Smooth muscle cell (in vitro differentiated cells): ENCODE results near the gene TPD52L1. TPM values are rescaled to one million over a fixed set of nuclear protein-coding genes. Genes with fewer than 3 reads are reported as not detected.
A peak's percentile ranks its signal among the peaks of the same experiment; 100 is the strongest.

Experiments used
- DNase-seq: peaks from one replicate; lab custom pipeline; 2025; ENCODE audit not compliant: unreplicated experiment; lab: John Stamatoyannopoulos, UW
- H2AFZ ChIP-seq: fragments of 200-600 bp; sonication (generic); 2 replicates; pipeline ENCODE4 v1.6.0; 2016; ENCODE audit warnings: antibody characterized with exemption, low read depth, mild to moderate bottlenecking
- H3F3A ChIP-seq: fragments of 200-600 bp; sonication (generic); 2 replicates; pipeline ENCODE4 v1.6.0; 2017; ENCODE audit warnings: antibody characterized with exemption, low read depth
- H3K27ac ChIP-seq: fragments of 200-600 bp; sonication (generic); 2 replicates; pipeline ENCODE4 v1.5.1; 2016; ENCODE audit warnings: low read depth, mild to moderate bottlenecking
- H3K27me3 ChIP-seq: fragments of 200-600 bp; sonication (generic); 2 replicates; pipeline ENCODE4 v1.6.1; 2016; ENCODE audit warnings: low read depth, mild to moderate bottlenecking
- H3K36me3 ChIP-seq: fragments of 200-600 bp; sonication (generic); 2 replicates; pipeline ENCODE4 v1.5.1; 2016; ENCODE audit warnings: low read depth
- H3K4me1 ChIP-seq: fragments of 200-600 bp; sonication (generic); 2 replicates; pipeline ENCODE4 v1.5.1; 2016; ENCODE audit warnings: low read depth
- H3K4me2 ChIP-seq: fragments of 200-600 bp; sonication (generic); 2 replicates; pipeline ENCODE4 v1.6.0; 2016; ENCODE audit warnings: mild to moderate bottlenecking
- H3K4me3 ChIP-seq: fragments of 200-600 bp; sonication (generic); 2 replicates; pipeline ENCODE4 v1.5.1; 2016; ENCODE audit warnings: mild to moderate bottlenecking
- H3K79me2 ChIP-seq: fragments of 200-600 bp; sonication (generic); 2 replicates; pipeline ENCODE4 v1.6.0; 2016; ENCODE audit warnings: low read depth, mild to moderate bottlenecking
- H3K9ac ChIP-seq: fragments of 200-600 bp; sonication (generic); 2 replicates; pipeline ENCODE4 v1.6.0; 2016; ENCODE audit warnings: low read depth
- H3K9me3 ChIP-seq: fragments of 200-600 bp; sonication (generic); replicated peaks from 2 replicates; pipeline ENCODE4 v1.5.1; 2016; ENCODE audit warnings: low read depth
- H4K20me1 ChIP-seq: fragments of 200-600 bp; sonication (generic); 2 replicates; pipeline ENCODE4 v1.6.0; 2016; ENCODE audit warnings: low read depth
- WGBS: methylation state at CpG from one replicate; pipeline ENCODE4 v1.1.7; 2016; ENCODE audit warnings: low lambda C conversion rate; 5-methylcytosine and 5-hydroxymethylcytosine counted together
- polyA plus RNA-seq: library from polyadenylated mRNA; unstranded; fragments of >200 nt; fragmentation: Nextera tagmentation; extraction: Ambion mirVana; gene quantifications from 2 replicates; pipeline ENCODE4 v1.2.1, GENCODE V29; 2016
- total RNA-seq: library from RNA; depleted of rRNA; stranded (reverse); fragments of >200 nt; gene quantifications from 2 replicates; pipeline ENCODE4 v1.2.3, GENCODE V29; 2014
- TF ChIP-seq, protein P1 (sequence below): fragments of 200-600 bp; sonication (generic); IDR thresholded peaks from 2 replicates; pipeline ENCODE4 v1.5.1; 2017; ENCODE audit warnings: borderline replicate concordance, mild to moderate bottlenecking, antibody characterized with exemption; ENCODE audit not compliant: insufficient read depth, poor library complexity, severe bottlenecking

The TPD52L1 gene
- total and polyA plus RNA-seq, 2 experiments from 2014 or later: 15.3 to 65.8 TPM

DNA sequence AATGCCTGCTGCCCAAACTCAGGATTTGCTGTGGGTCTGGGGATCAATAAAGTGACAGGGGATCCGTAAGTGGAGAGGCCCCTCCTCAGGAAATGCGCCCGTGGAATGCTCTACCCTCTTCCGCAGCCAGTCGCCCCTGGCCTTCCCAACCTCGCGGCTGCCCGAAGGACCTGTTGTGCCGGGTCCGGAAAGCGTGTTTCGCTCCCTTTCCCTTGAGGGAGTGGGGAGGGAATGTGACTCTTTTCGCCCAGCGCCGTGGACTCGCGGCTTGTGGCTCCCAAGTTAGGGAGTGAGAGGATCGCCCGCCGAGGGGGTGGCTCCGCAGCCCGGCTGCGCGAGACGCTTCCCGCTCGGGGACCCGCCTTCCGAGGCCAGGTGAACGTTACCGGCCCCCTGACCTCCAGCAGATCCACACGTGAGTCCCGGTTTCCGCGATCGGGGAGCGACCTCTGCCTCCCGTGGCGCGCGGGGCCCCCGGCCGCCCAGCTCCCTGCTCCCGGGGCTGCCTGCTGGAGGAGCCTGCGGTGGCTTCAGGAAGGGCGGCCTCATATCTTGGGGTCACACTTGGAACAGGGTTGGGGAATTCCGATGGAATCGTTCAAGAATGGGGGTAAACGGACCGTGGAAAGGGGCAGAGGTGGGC lies 666 bp downstream of the TPD52L1 start:
- Histone ChIP-seq H3K79me2 (no peaks in the 10 kb centered on the region), H3F3A (no peaks in the 10 kb centered on the region), H3K27me3 (peaks cover 4% of the 10 kb centered on the region), H2AFZ (peak overlapping the region; percentile 92), H3K9me3 (no peaks in the 10 kb centered on the region), H3K9ac (peak overlapping the region; percentile 47), H3K4me2 (peak overlapping the region; percentile 96), H3K27ac (peak overlapping the region; percentile 43), H3K36me3 (no peaks in the 10 kb centered on the region), H3K4me3 (peak overlapping the region; percentile 67), H3K4me1 (no peaks in the 10 kb centered on the region), H4K20me1 (no peaks in the 10 kb centered on the region)
- no peak for DNase-seq
- TF ChIP-seq, protein P1, sequence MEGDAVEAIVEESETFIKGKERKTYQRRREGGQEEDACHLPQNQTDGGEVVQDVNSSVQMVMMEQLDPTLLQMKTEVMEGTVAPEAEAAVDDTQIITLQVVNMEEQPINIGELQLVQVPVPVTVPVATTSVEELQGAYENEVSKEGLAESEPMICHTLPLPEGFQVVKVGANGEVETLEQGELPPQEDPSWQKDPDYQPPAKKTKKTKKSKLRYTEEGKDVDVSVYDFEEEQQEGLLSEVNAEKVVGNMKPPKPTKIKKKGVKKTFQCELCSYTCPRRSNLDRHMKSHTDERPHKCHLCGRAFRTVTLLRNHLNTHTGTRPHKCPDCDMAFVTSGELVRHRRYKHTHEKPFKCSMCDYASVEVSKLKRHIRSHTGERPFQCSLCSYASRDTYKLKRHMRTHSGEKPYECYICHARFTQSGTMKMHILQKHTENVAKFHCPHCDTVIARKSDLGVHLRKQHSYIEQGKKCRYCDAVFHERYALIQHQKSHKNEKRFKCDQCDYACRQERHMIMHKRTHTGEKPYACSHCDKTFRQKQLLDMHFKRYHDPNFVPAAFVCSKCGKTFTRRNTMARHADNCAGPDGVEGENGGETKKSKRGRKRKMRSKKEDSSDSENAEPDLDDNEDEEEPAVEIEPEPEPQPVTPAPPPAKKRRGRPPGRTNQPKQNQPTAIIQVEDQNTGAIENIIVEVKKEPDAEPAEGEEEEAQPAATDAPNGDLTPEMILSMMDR: no peak
- 1% methylated on average over 50 of the region's 50 CpGs for WGBS

DNA sequence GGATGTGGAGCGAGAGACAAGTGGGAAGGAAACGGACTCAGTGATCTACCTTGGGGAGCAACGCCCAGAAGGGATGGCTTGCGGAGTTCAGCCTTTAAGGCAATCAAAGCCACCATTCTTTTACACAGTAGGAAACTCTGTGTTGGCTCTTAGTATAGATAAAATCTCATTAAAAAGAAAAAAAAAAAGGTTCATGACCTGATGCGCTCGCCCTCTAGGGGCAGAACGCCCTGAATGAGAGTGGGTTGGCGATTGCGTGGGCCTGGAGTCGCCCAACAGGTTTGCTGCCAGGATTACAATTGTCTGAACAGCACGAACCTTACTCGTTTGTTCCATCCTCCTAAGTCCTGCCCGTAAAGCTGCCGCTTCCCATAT lies 1.2 kb downstream of the TPD52L1 start:
- Histone ChIP-seq H3F3A (no peaks in the 10 kb centered on the region), H3K36me3 (no peaks in the 10 kb centered on the region), H4K20me1 (no peaks in the 10 kb centered on the region), H3K4me2 (peak overlapping the region; percentile 96), H3K9me3 (no peaks in the 10 kb centered on the region), H3K27me3 (peaks cover 4% of the 10 kb centered on the region), H3K4me1 (no peaks in the 10 kb centered on the region), H3K9ac (peak overlapping the region; percentile 47), H3K27ac (peak overlapping the region; percentile 43), H2AFZ (peak overlapping the region; percentile 92), H3K4me3 (peak overlapping the region; percentile 67), H3K79me2 (no peaks in the 10 kb centered on the region)
- WGBS: 16% methylated on average over 14 of the region's 14 CpGs
- TF ChIP-seq, protein P1: peak; percentile 46
- DNase-seq: no peak

DNA sequence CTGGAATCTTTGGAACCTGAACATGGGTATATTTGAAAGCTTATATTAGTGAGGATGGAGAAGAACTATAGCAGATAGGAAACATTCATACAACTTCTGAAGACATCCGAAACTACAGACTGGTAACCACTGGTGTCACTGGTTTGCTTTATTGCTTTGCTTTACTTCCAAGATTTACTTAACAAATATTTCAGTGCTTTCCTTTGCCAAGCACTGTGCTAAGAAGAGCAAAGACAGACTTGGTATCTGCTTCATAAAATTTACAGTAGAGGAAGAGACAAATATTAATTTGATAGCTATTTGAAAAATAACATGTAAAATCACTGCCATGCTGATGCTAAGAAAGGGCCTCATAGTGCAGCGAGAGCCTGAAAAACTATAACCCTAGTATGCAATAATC lies 1.8 kb downstream of the TPD52L1 start:
- WGBS: 95% methylated on average over 2 of the region's 2 CpGs
- Histone ChIP-seq H4K20me1 (no peaks in the 10 kb centered on the region), H3K79me2 (no peaks in the 10 kb centered on the region), H3K9ac (no peak overlapping the region), H3K36me3 (no peaks in the 10 kb centered on the region), H3K4me1 (no peaks in the 10 kb centered on the region), H3K4me2 (peak overlapping the region; percentile 96), H3K9me3 (no peaks in the 10 kb centered on the region), H2AFZ (peak overlapping the region; percentile 92), H3F3A (no peaks in the 10 kb centered on the region), H3K27ac (peak overlapping the region; percentile 40), H3K4me3 (peak overlapping the region; percentile 67), H3K27me3 (peaks cover 4% of the 10 kb centered on the region)
- TF ChIP-seq, protein P1: no peak
- no peak for DNase-seq

DNA sequence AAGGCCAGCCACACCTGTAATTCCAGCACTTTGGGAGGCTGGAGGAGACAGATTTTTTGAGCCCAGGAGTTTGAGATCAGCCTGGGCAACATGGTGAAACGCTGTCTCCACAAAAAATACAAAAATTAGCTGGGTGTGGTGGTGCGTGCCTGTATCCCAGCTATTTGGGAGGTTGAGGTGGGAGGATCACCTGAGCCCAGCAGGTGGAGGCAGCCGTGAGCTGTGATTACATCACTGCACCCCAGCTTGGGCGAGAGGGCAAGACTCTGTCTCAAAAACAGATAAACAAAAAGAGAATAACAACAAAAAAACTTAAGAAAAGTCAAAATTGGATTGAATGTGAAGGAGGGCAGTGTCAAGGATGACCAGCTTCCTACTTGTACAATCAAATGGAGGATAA lies 2.9 kb downstream of the TPD52L1 start:
- 83% methylated on average over 4 of the region's 4 CpGs for WGBS
- no peaks in the 10 kb centered on the region for H3F3A ChIP-seq
- H3K4me3 ChIP-seq: no peak overlapping the region
- H3K4me1 ChIP-seq: no peaks in the 10 kb centered on the region
- no peak overlapping the region for H3K27ac ChIP-seq
- no peak for DNase-seq
- H3K9ac ChIP-seq: no peak overlapping the region
- TF ChIP-seq, protein P1: no peak
- no peak overlapping the region for H2AFZ ChIP-seq
- H4K20me1 ChIP-seq: no peaks in the 10 kb centered on the region
- no peaks in the 10 kb centered on the region for H3K9me3 ChIP-seq
- H3K4me2 ChIP-seq: no peak overlapping the region
- H3K27me3 ChIP-seq: peaks cover 4% of the 10 kb centered on the region
- no peaks in the 10 kb centered on the region for H3K79me2 ChIP-seq
- H3K36me3 ChIP-seq: no peaks in the 10 kb centered on the region
